ENCODE results near the gene UBFD1.

UBFD1 gene

DNA sequence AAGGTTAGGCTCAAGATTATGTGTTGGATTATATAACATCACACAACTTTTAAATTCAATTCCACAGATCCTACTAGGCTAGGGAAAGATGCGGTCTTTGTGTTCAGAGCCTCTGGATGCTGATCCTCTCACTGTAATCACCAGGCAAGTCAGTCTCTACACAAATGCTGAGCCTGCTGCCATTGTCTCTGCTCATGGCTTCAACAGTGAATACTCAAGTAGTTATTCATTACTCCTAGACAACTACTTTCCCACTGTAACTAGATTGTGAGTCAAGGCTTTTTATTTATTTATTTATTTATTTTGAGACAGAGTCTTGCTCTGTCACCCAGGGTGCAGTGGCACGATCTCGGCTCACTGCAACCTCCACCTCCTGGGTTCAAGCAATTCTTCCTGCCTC lies 54.4 kb downstream of the UBFD1 start:
- no peak for DNase-seq

DNA sequence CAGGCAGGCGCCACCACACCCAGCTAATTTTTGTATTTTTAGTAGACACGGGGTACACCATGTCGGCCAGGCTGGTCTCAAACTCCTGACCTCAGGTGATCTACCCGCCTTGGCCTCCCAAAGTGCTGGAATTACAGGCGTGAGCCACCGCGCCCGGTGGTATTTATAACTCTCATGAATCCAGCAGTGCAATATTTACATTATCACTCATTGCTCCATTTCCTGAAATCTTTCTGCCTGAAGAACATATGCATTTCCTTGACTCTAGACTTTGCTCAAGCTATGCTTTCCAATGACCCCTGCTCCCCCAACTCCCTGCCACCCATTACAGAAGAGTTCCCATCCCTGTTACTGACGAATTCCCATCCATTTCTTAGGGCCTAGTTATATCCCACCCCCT lies 58.3 kb downstream of the UBFD1 start:
- no peak for DNase-seq
